Mammary epithelial cell (primary cell): ENCODE measurements around the gene ALG5.

Experiments
- EZH2 ChIP-seq: IDR thresholded peaks from 2 replicates; pipeline ENCODE4 v1.6.1; 2012; ENCODE audit warnings: low read length, inconsistent platforms, borderline replicate concordance
- TF ChIP-seq, protein P1 (sequence below), 2 donors: IDR thresholded peaks in 1 of 2; conservative IDR thresholded peaks in 1 of 2; 2 replicates each; pipeline ENCODE4 v1.5.1; 2011 to 2012; ENCODE audit warnings: inconsistent platforms in 2 of 2, low read length in 2 of 2, mild to moderate bottlenecking in 2 of 2, control low read depth in 1 of 2, low read depth in 1 of 2; ENCODE audit not compliant: insufficient read depth in 1 of 2; ENCODE audit errors: extremely low read depth in 1 of 2

DNA sequence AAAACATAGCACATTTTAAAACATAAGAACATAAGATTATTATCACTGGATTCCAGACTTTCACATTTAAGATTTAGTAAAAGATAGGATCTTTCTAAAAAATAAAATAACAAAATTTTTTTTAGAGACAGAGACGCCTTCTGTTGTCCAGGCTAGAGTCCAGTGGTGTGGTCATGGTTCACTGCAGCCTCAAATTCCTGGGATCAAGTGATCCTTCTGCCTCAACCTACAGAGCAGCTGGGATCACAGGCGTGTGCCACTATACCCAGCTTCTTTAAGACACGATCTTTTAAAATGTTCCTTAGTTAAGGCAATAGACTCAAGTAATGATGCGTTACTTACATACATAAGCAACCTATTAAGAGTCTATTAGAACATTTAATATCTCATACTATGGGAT, 32.7 kb downstream of the ALG5 start:
- no peak for TF ChIP-seq EZH2
- TF ChIP-seq, protein P1, sequence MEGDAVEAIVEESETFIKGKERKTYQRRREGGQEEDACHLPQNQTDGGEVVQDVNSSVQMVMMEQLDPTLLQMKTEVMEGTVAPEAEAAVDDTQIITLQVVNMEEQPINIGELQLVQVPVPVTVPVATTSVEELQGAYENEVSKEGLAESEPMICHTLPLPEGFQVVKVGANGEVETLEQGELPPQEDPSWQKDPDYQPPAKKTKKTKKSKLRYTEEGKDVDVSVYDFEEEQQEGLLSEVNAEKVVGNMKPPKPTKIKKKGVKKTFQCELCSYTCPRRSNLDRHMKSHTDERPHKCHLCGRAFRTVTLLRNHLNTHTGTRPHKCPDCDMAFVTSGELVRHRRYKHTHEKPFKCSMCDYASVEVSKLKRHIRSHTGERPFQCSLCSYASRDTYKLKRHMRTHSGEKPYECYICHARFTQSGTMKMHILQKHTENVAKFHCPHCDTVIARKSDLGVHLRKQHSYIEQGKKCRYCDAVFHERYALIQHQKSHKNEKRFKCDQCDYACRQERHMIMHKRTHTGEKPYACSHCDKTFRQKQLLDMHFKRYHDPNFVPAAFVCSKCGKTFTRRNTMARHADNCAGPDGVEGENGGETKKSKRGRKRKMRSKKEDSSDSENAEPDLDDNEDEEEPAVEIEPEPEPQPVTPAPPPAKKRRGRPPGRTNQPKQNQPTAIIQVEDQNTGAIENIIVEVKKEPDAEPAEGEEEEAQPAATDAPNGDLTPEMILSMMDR (conservative IDR thresholded peaks at IDR 0.05 in 1 of 2, IDR thresholded peaks at IDR 0.05 in 1 of 2; ENCODE audit: extremely low read depth in 1 of 2, insufficient read depth in 1 of 2, low read depth in 1 of 2, low read length in 2 of 2): no peak
